ENCODE measurements around the gene UTP14C.
"Not testable (repeated sequence)": the region's sequence is repeated elsewhere in the genome, so short reads cannot be mapped to it uniquely, and the experiment has no call there.

The UTP14C gene

DNA sequence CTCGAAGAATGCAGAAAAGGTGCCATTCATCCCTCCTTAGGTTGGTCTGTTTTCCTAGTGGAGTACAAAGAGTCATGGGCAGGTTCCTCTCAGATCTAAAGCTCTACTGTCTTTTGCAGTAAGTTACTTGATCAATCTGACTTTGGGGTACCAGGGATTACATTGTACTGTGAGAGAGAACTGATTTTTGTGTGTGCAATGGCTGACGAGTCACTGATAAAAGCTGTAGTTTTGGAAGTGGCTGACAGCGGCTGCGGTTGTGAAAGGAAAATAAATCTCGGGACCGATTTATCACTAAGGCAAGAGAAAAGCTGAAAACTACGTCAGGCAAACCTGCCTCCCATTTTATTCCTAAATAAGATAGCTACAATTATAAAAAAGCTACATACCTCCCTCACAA, 26.9 kb downstream of the UTP14C start:
- no peak for DNase-seq

DNA sequence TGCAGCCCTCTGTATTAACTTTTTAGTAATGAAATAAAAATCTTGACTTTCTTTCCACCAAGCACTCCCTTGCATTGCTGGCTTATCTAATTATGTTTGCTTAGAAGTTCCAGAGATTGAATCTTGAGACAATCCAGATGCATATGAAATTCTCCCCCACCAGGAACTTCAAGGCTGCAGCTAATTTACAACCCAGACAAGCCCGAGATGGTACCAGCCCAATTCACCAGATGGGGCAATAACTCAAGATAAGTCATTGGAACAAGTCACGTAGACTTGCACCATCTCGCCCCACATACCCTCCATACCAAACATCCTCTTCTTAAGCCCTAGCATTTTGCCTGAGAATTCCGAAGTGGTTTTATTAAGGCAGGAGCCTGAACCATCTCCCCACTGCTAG, 29.0 kb downstream of the UTP14C start:
- no peak for DNase-seq

DNA sequence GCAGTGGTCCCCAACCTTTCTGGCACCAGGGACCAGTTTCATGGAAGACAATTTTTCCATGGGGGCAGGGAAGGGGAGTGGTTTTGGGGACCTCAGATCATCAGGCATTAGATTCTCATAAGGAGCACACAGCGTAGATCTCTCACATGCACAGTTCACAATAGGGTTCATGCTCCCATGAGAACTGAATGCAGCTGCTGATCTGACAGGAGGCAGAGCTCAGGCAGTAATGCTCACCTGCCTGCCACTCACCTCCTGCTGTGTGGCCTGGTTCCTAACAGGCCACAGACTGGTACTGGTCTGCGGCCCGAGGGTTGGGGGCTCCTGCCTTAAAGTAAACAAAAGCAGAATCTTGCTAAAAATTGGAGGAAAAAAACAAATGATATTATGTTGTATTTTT, 36.6 kb downstream of the UTP14C start:
- not testable (repeated sequence) for DNase-seq

DNA sequence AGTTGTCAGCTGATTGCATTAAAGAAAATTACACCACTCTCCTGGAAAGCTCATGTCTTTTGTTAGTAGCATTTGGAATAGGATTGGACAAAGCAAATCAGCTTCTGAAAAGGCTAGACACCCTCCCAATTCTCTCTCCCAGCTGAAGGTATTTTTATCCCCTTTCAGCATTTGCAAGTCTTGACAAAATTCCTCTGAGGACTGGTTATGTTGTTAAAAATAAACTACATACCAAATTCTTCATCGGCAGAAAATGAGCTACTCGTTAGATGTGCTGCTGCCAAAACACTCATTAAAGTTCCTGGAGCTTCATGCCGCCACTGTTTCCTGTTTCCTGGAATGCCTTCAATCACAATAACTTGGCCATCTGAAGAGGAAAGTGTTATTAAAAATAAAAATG, 37.1 kb downstream of the UTP14C start:
- no peak for DNase-seq

DNA sequence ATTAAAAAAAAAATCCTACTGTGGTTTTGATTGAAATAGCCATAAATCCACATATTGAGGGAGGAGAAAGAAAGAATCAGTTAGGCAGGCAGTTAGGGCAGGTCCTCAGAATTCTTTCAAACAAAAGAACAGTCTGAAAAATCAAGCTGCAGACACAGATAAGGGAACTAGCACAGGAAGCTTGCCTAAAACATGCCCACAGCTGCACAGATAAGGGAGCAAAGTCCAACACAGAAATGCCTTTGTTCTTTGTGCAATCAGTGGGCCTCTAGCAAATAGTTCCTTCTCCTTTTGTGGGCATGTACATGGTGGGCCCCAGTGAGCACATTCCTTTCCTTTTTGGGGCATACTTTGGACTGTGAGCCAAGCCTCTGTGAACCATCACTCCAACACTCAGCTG, 42.7 kb downstream of the UTP14C start:
- no peak for DNase-seq

- DNase-seq: peak; percentile 77
These were observed 46.5 kb downstream of the UTP14C start for GRCh38 chr13:52070929-52071523.

Data from NCI-H2171 treated with DMSO at 0.1 percent for 48 hours (cell line).